Stimulated activated naive CD4-positive, alpha-beta T cell treated with Interleukin-2 at 50 U/mL for 16 hours (primary cell): ENCODE measurements around the gene ANXA6.

Experiments
- DNase-seq: peaks from one replicate; lab custom pipeline; 2025; lab: John Stamatoyannopoulos, UW

The ANXA6 gene

DNA sequence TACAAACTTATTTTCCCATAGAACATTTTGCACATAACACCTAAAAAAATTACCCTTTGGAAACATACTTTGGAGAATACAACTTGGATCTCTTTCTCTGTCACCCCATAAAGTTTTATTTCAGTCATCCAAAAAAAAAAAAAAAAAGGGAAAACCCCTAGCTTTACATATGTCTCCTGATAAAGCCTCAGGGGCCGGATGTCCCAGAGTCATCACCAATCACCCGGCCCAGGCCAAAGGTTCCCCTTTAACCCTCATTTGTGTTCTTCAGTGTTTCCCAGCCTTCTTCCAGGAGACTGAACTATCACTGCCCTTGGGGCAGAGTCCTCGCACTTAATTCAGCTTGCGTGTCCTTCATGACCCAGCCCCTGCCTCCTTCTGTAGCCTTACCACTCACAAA lies 28.8 kb downstream of the ANXA6 start:
- DNase-seq = no peak

DNA sequence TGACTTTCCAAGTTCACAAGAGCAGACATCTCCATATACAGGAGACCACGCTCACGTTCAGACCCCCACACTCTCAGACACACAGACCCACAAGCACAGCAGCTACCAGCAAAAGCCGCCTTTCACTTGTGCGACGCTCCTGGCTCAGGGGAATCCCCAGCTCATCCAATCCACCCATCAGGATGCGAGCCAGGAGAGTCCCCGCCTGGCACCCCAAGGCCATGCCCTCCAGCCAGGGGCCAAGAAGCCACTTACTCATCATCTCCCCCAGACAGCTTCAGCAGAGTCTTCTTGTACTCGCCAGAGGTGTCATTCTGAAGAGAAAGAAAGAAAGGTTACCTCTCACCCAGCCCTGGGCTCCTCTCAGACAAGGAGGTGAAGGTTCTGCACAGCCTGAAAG lies 29.7 kb downstream of the ANXA6 start:
- no peak for DNase-seq

DNA sequence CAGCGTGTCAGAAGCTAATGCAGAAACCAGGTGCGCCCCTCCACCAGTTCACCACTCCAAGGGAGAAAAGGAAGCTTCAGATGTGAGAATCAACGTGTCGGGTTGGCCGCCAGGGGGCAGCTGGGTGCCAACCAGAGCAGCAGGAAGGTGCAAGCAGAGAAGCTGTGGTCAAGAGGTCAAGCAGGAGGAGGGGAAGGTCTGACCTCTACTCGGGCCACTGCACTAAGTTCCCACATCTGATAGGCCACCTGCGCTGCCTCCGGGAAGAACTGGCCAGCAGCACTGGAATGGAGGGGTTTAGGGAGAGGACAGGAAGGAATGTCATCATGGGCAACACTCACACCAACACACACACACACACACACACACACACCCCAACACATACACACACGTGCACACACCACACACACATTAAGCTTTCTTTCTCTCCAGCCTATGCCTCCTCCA lies 31.4 kb downstream of the ANXA6 start:
- peak; percentile 54 for DNase-seq

DNA sequence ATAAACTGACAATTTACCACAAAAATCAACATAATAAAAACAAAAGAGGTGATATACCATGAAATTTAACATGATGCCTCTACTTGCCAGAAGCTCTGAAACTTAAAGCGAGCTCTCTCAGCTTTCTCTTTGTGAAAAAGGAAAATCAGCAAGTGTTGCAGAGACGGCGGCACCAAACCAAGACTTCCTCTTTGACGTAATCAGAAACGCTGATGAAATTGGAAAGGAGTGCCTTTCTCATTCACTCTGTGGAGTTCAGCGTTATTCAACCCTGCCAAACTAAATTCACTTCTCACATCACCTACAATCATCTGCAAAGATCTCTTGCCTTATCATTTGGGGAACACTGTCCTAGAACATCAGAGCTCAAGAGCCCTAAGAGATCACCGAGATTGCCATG lies 32.2 kb downstream of the ANXA6 start:
- DNase-seq = no peak

GRCh38 chr5:151123897-151124751 lies 33.5 kb downstream of the ANXA6 start:
- DNase-seq = peak; percentile 7

GRCh38 chr5:151122828-151123227 lies 34.8 kb downstream of the ANXA6 start:
- DNase-seq = no peak

- no peak for DNase-seq
Observed at GRCh38 chr5:151121665-151122064, 35.9 kb downstream of the ANXA6 start.

DNA sequence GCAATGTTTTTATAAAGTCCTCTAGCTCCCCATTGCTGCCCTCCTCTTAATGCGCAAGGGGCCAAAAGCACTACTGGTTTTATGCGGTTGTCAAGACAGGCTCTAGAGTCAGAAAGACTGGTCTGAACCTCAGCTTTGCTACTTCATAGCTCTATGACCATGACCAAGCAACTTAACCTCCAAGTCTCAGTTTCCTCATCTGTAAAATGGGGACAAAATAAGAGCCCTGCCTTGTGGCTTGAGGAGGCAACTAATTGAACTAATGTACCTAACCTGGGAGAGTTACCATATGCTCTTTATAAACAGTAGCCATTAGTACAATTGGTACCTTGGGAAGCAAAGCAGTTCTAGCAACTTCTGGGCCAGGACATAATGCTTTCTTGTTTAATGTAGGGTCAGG lies 36.5 kb downstream of the ANXA6 start:
- DNase-seq = no peak

DNA sequence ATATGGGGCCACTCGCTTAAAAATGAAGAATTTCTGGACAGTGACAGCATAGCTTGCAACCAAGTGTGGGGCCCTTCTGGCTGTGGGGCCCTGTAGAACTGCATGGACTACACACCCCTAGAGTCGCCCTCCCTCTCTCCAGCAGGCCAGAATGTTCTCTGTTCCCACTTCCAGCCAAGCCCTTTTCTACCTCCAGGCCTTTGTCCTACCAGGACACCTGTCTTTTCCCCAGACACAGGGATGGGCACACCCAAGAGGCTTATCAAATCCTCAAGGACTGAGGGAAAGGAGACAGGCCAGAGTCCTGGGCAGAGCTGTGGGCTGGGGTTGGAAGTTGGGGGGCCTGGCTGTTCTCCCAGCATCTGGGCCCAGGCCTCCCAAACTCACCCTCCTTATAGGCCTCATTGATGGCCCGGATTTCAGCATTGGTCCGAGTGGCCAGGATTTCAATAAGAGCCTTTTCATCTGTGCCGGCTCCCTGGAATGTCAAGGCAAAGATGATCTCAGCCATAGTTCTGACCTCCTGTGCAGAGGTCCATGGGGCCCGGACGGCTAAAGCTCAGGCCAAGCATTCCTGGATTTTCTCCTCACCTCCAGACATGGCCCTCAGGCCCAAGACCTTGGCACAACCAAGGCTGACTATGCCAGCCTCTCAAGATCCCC lies 38.5 kb downstream of the ANXA6 start:
- no peak for DNase-seq

- DNase-seq = peak; percentile 65
Observed at GRCh38 chr5:151115272-151115905, 42.2 kb downstream of the ANXA6 start.

DNA sequence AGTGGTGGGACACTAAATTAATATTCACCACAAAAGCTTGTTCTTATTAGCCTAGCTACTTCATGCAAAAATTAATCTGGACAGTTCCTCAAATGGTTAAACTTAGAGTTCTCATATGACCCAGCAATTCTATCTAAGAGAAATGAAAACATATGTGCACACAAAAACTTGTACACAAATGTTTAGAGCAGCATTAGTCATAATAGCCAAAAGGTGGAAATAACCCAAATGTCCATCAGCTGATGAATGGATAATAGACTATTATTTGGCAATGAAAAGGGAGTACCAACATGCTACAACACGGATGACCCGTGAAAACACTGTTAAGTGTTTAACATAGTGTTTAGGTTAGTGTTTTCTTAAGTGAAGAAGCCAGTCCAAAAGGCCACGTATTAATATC lies 43.9 kb downstream of the ANXA6 start:
- no peak for DNase-seq

- no peak for DNase-seq
Observed at GRCh38 chr5:151110992-151111391, 46.6 kb downstream of the ANXA6 start.

GRCh38 chr5:151110122-151110681 lies 47.4 kb downstream of the ANXA6 start:
- DNase-seq = no peak

DNA sequence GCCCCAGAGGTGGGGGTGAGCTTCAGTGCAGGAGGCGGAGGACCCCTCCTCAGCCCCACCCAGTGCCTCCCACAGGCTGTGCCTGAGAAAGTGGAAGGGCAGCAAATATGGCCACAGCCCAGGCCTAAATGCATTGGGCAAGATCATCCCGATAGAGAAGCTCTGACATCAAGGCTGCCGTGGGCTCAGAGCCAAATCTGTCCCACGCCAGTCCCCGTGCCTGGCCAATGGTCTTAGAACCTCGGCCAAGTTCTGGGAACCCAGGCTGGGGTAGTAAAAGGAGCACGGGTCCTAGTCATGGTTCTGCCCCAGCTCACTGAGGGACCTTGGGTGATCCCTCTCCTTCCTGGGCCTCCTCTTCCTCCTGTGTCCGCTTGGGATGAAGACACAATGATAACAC lies 49.0 kb downstream of the ANXA6 start:
- DNase-seq = no peak

- DNase-seq = no peak
Observed at GRCh38 chr5:151107738-151108520, 49.6 kb downstream of the ANXA6 start.

DNA sequence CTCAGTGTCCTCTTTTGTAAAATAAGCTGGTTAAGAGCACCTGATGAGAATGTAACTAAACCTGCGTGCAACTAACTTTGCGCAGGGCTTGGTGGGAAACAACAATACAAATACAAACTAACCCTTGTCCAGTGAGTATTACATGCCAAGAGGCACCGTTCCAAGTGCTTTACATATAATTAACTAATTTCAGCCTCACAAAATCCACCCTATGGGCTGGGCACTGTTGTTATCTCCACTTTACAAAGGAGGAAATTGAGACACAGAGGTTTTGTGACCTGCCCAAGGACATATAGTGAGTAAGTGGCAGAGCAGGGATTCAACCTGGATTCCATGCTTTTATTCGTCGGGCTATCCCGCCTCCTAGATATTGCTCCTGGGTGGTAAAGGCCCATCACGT lies 50.5 kb downstream of the ANXA6 start:
- DNase-seq = no peak

DNA sequence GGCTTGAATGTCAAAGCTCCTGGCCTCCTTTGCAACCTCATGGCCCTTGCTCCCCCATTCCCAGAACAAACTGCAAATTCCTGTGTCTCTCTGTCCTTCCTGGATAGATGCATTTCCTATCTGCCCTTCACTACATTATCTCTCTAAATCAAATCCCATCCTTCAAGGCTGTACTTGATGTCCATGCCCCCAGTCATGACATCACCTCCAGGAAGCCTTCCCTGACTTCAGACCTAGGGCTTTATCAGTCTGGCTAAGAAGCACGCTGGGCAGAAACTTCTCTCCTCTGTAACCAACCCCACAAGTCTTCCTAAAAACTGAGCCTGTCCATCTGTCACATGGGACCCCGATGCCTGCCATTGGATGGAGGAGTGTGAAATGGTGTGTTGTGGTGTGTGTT lies 51.1 kb downstream of the ANXA6 start:
- DNase-seq = no peak

- DNase-seq = no peak
Observed at GRCh38 chr5:151106043-151106442, 51.5 kb downstream of the ANXA6 start.

GRCh38 chr5:151105561-151105960 lies 52.0 kb downstream of the ANXA6 start:
- no peak for DNase-seq

DNA sequence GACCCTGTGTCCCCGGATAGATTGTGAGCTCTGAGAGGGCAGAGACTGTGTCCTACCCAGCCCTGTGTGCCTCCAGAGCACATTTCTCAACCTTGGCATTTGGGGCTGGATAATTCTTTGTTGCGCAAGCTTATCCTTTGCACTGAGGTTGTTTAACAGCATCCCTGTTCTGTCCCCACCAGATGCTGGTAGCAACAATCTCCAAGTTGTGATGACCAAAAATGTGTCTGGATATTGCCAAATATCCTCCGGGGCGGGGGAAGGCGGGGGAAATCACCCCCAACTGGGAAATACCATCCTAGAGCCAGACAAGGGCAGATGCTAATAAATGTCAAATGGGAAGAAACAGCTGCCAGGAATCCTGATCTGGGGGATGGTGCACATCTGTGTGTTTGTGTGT lies 52.8 kb downstream of the ANXA6 start:
- DNase-seq = no peak

DNA sequence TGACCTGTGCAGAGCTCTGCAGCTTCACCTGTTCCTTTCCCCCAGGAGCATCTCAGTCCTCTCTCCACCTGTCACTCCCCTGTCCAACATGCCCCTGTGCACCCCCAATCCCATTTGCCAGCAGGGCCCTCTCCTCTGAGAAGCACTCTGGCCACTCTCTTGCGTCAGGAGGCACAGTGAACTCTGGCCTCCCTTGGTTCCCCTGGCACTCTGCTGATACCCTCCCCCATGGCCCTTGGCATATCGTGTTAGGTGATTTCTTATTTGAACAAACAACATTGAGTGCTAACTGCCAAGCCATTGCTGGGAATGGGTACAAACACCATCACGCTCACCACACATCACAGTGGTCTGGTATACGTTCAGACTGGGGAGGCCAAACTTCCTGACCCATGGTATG lies 55.8 kb downstream of the ANXA6 start:
- no peak for DNase-seq

DNA sequence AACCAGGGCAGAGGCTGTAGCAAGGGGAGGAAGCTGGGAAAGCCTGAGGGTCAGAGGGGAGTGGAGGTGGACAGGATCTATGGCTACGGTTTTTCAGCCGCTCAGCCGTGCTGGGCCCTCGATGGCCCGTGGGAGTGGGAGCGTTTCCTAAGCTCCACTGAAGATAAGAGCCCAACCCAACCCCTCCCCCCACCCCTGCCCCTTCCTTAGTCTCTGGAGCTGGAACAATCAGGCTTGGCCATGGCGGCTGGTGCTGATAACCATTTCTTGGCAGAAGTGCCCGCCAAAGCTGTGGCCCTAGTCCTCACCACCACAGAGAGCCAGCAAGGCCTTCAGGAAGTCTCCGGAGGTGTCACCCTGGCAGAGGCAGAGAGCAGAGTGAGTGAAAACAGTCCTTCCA lies 56.4 kb downstream of the ANXA6 start:
- no peak for DNase-seq
